Thyroid gland (tissue), 4 donors: ENCODE data around the gene KCNJ3.

Experiments
- CTCF ChIP-seq, 6 experiments: fragments of 200-600 bp in 3 of 6; fragments of 450-650 bp in 3 of 6; sonication (generic) in 3 of 6; IDR thresholded peaks; one replicate each; pipeline ENCODE4 v1.5.1; 2016 to 2019; ENCODE audit warnings: antibody characterized with exemption in 6 of 6, mild to moderate bottlenecking in 2 of 6, inconsistent platforms in 1 of 6, moderate library complexity in 1 of 6
- POLR2A ChIP-seq, 2 donors: fragments of 450-650 bp; IDR thresholded peaks; one replicate each; pipeline ENCODE4 v1.6.1; 2017; ENCODE audit warnings: antibody characterized with exemption in 2 of 2, mild to moderate bottlenecking in 2 of 2, moderate library complexity in 1 of 2

- TF ChIP-seq POLR2A (IDR thresholded peaks at IDR 0.05) (no peak), CTCF (IDR thresholded peaks at IDR 0.05) (no peak)
Observed at GRCh38 chr2:154849482-154849881, 151.0 kb downstream of the KCNJ3 start.
